Smooth muscle cell (in vitro differentiated cells): ENCODE data around the gene TFPI. TPM values are rescaled to one million over a fixed set of nuclear protein-coding genes. Genes with fewer than 3 reads are reported as not detected.
A peak's percentile ranks its signal among the peaks of the same experiment; 100 is the strongest.

Source experiments
- DNase-seq: peaks from one replicate; lab custom pipeline; 2025; ENCODE audit not compliant: unreplicated experiment; lab: John Stamatoyannopoulos, UW
- H2AFZ ChIP-seq: fragments of 200-600 bp; sonication (generic); 2 replicates; pipeline ENCODE4 v1.6.0; 2016; ENCODE audit warnings: antibody characterized with exemption, low read depth, mild to moderate bottlenecking
- H3F3A ChIP-seq: fragments of 200-600 bp; sonication (generic); 2 replicates; pipeline ENCODE4 v1.6.0; 2017; ENCODE audit warnings: antibody characterized with exemption, low read depth
- H3K27ac ChIP-seq: fragments of 200-600 bp; sonication (generic); 2 replicates; pipeline ENCODE4 v1.5.1; 2016; ENCODE audit warnings: low read depth, mild to moderate bottlenecking
- H3K27me3 ChIP-seq: fragments of 200-600 bp; sonication (generic); 2 replicates; pipeline ENCODE4 v1.6.1; 2016; ENCODE audit warnings: low read depth, mild to moderate bottlenecking
- H3K36me3 ChIP-seq: fragments of 200-600 bp; sonication (generic); 2 replicates; pipeline ENCODE4 v1.5.1; 2016; ENCODE audit warnings: low read depth
- H3K4me1 ChIP-seq: fragments of 200-600 bp; sonication (generic); 2 replicates; pipeline ENCODE4 v1.5.1; 2016; ENCODE audit warnings: low read depth
- H3K4me2 ChIP-seq: fragments of 200-600 bp; sonication (generic); 2 replicates; pipeline ENCODE4 v1.6.0; 2016; ENCODE audit warnings: mild to moderate bottlenecking
- H3K4me3 ChIP-seq: fragments of 200-600 bp; sonication (generic); 2 replicates; pipeline ENCODE4 v1.5.1; 2016; ENCODE audit warnings: mild to moderate bottlenecking
- H3K79me2 ChIP-seq: fragments of 200-600 bp; sonication (generic); 2 replicates; pipeline ENCODE4 v1.6.0; 2016; ENCODE audit warnings: low read depth, mild to moderate bottlenecking
- H3K9ac ChIP-seq: fragments of 200-600 bp; sonication (generic); 2 replicates; pipeline ENCODE4 v1.6.0; 2016; ENCODE audit warnings: low read depth
- H3K9me3 ChIP-seq: fragments of 200-600 bp; sonication (generic); replicated peaks from 2 replicates; pipeline ENCODE4 v1.5.1; 2016; ENCODE audit warnings: low read depth
- H4K20me1 ChIP-seq: fragments of 200-600 bp; sonication (generic); 2 replicates; pipeline ENCODE4 v1.6.0; 2016; ENCODE audit warnings: low read depth
- CTCF ChIP-seq: fragments of 200-600 bp; sonication (generic); IDR thresholded peaks from 2 replicates; pipeline ENCODE4 v1.5.1; 2017; ENCODE audit warnings: borderline replicate concordance, mild to moderate bottlenecking, antibody characterized with exemption; ENCODE audit not compliant: insufficient read depth, poor library complexity, severe bottlenecking
- WGBS: methylation state at CpG from one replicate; pipeline ENCODE4 v1.1.7; 2016; ENCODE audit warnings: low lambda C conversion rate; 5-methylcytosine and 5-hydroxymethylcytosine counted together
- polyA plus RNA-seq: library from polyadenylated mRNA; unstranded; fragments of >200 nt; fragmentation: Nextera tagmentation; extraction: Ambion mirVana; gene quantifications from 2 replicates; pipeline ENCODE4 v1.2.1, GENCODE V29; 2016
- total RNA-seq: library from RNA; depleted of rRNA; stranded (reverse); fragments of >200 nt; gene quantifications from 2 replicates; pipeline ENCODE4 v1.2.3, GENCODE V29; 2014

The TFPI gene
- total and polyA plus RNA-seq, 2 experiments from 2014 or later = 169 to 194 TPM

- DNase-seq = no peak
- H3F3A ChIP-seq = no peaks in the 10 kb centered on the region
- peak overlapping the region; percentile 90 for H3K4me2 ChIP-seq
- H3K9me3 ChIP-seq = no peaks in the 10 kb centered on the region
- H4K20me1 ChIP-seq = no peaks in the 10 kb centered on the region
- H3K9ac ChIP-seq = no peak overlapping the region
- 90% methylated on average over 3 of the region's 3 CpGs for WGBS
- H3K36me3 ChIP-seq = no peaks in the 10 kb centered on the region
- peaks cover 54% of the 10 kb centered on the region for H3K4me1 ChIP-seq
- H3K79me2 ChIP-seq = peaks cover 66% of the 10 kb centered on the region
- no peak overlapping the region for H2AFZ ChIP-seq
- peak overlapping the region; percentile 95 for H3K27ac ChIP-seq
- TF ChIP-seq CTCF = no peak
- peak overlapping the region; percentile 64 for H3K4me3 ChIP-seq
- H3K27me3 ChIP-seq = no peaks in the 10 kb centered on the region
Observed at GRCh38 chr2:187549951-187550555, 4.2 kb downstream of the TFPI start.

- no peak for DNase-seq
- H2AFZ ChIP-seq = no peak overlapping the region
- peaks cover 72% of the 10 kb centered on the region for H3K79me2 ChIP-seq
- no peaks in the 10 kb centered on the region for H3K9me3 ChIP-seq
- TF ChIP-seq CTCF = no peak
- peak overlapping the region; percentile 2 for H3K9ac ChIP-seq
- peak overlapping the region; percentile 90 for H3K4me2 ChIP-seq
- H3K4me3 ChIP-seq = peak overlapping the region; percentile 64
- no peaks in the 10 kb centered on the region for H3K36me3 ChIP-seq
- no peaks in the 10 kb centered on the region for H3F3A ChIP-seq
- H3K4me1 ChIP-seq = peaks cover 50% of the 10 kb centered on the region
- no peaks in the 10 kb centered on the region for H3K27me3 ChIP-seq
- H4K20me1 ChIP-seq = no peaks in the 10 kb centered on the region
- peak overlapping the region; percentile 95 for H3K27ac ChIP-seq
Observed at GRCh38 chr2:187549193-187549592, 5.0 kb downstream of the TFPI start.

GRCh38 chr2:187548656-187549055 lies 5.6 kb downstream of the TFPI start:
- Histone ChIP-seq H3K9ac (peak overlapping the region; percentile 41), H3K4me3 (no peak overlapping the region), H3K4me2 (peak overlapping the region; percentile 90), H3F3A (no peaks in the 10 kb centered on the region), H3K27me3 (no peaks in the 10 kb centered on the region), H4K20me1 (no peaks in the 10 kb centered on the region), H3K4me1 (peaks cover 54% of the 10 kb centered on the region), H2AFZ (no peak overlapping the region), H3K36me3 (no peaks in the 10 kb centered on the region), H3K9me3 (no peaks in the 10 kb centered on the region), H3K79me2 (peaks cover 72% of the 10 kb centered on the region), H3K27ac (peak overlapping the region; percentile 95)
- TF ChIP-seq CTCF = no peak
- no peak for DNase-seq

GRCh38 chr2:187547353-187547979 lies 6.8 kb downstream of the TFPI start:
- no peaks in the 10 kb centered on the region for H3K9me3 ChIP-seq
- no peaks in the 10 kb centered on the region for H4K20me1 ChIP-seq
- no peak overlapping the region for H2AFZ ChIP-seq
- H3K4me2 ChIP-seq = peak overlapping the region; percentile 90
- H3K79me2 ChIP-seq = peaks cover 61% of the 10 kb centered on the region
- peak overlapping the region; percentile 86 for H3K9ac ChIP-seq
- no peak for DNase-seq
- no peaks in the 10 kb centered on the region for H3K36me3 ChIP-seq
- WGBS = 0% methylated on average over 2 of the region's 2 CpGs
- no peaks in the 10 kb centered on the region for H3F3A ChIP-seq
- H3K27ac ChIP-seq = peak overlapping the region; percentile 95
- no peaks in the 10 kb centered on the region for H3K27me3 ChIP-seq
- H3K4me1 ChIP-seq = peaks cover 60% of the 10 kb centered on the region
- no peak overlapping the region for H3K4me3 ChIP-seq
- no peak for TF ChIP-seq CTCF
